ENCODE measurements around the gene MARVELD3. TPM values are rescaled to one million over a fixed set of nuclear protein-coding genes. Genes with fewer than 3 reads are reported as not detected.

MARVELD3 gene
- total and polyA plus RNA-seq, 9 of the 15 experiments (the other 6 are each of a cell fraction or from before 2014, with no cell fraction given), result 0.03 to 0.07 (median 0.07) TPM; not detected in 6

GRCh38 chr16:71645450-71645849, 19.5 kb downstream of the MARVELD3 start:
- in situ Hi-C loops (cut with MboI) (no loop called here), intact Hi-C loops (cut with micrococcal nuclease) (loop anchor here (10.0 kb wide), 1 partner anchor 99 kb away; no protein-coding TSS in a partner anchor)
- H3K9me3 ChIP-seq (replicated peaks; ENCODE audit: control insufficient read depth, insufficient read depth, low read depth, low read length), result no peaks in the 10 kb centered on the region
- no peaks in the 10 kb centered on the region for H3K79me2 ChIP-seq (ENCODE audit: control insufficient read depth, insufficient read depth, low read length)
- ATAC-seq (peak; percentile 94), DNase-seq (ENCODE audit: extremely low read depth in 1 of 4, low spot score in 3 of 4) (peak; percentile 19 to 60 (median 34)), FAIRE-seq (peak; percentile 92)
- H3K4me2 ChIP-seq (ENCODE audit: insufficient read depth, low read length), result no peak overlapping the region
- TF ChIP-seq ESRRA (IDR thresholded peaks at IDR 0.05; ENCODE audit: borderline replicate concordance, low read depth) (no peak), MEF2D (tag; conservative IDR thresholded peaks at IDR 0.05; ENCODE audit: low read depth) (no peak), STAT5B (CRISPR knock-in tag; IDR thresholded peaks at IDR 0.05) (no peak), CHCHD3 (CRISPR knock-in tag; IDR thresholded peaks at IDR 0.05) (no peak), FUS (optimal IDR thresholded peaks at IDR 0.05; ENCODE audit: low read depth, low read length) (no peak), PCBP2 (IDR thresholded peaks at IDR 0.05; ENCODE audit: low read depth, low read length, poor library complexity, severe bottlenecking) (no peak), RAD21 (CRISPR knock-in tag; conservative IDR thresholded peaks at IDR 0.05 in 1 of 2, IDR thresholded peaks at IDR 0.05 in 1 of 2) (peak in 1 of 2 experiments; percentile 49; a peak in 2 of 4 replicates), SMARCA5 (IDR thresholded peaks at IDR 0.05) (no peak), JUND (IDR thresholded peaks at IDR 0.05; ENCODE audit: borderline replicate concordance, low read depth, low read length) (no peak), JUND (tag; IDR thresholded peaks at IDR 0.05; ENCODE audit: borderline replicate concordance, low read depth, low read length) (0 out of 3 replicates have a peak, but pooled peaks have one; percentile 16), CREM (IDR thresholded peaks at IDR 0.05; ENCODE audit: low read depth) (0 out of 2 replicates have a peak, but pooled peaks have one; percentile 12), CTCF (IDR thresholded peaks at IDR 0.05 in 2 of 3, conservative IDR thresholded peaks at IDR 0.05 in 1 of 3; ENCODE audit: insufficient read depth in 2 of 3, low read depth in 1 of 3, low read length in 3 of 3) (peak; percentile 63 to 79 (median 65)), SMC3 (conservative IDR thresholded peaks at IDR 0.05; ENCODE audit: insufficient read depth, low read depth, low read length) (0 out of 2 replicates have a peak, but pooled peaks have one; percentile 15)
- no peaks in the 10 kb centered on the region for H3K4me1 ChIP-seq (replicated peaks in 1 of 2; ENCODE audit: control insufficient read depth in 2 of 2, insufficient read depth in 2 of 2, low read length in 2 of 2)
- no peaks in the 10 kb centered on the region for H4K20me1 ChIP-seq (replicated peaks; ENCODE audit: control insufficient read depth, insufficient read depth, low read length)
- 47% methylated on average over 4 of the region's 4 CpGs for WGBS (ENCODE audit: insufficient coverage, low coverage, missing lambda C conversion rate)
- peaks cover 0 to 4% of the 10 kb centered on the region in 2 experiments; a peak in 2 of 5 replicates for H3K27me3 ChIP-seq (ENCODE audit: control insufficient read depth in 2 of 2, insufficient read depth in 2 of 2, low read length in 2 of 2)
- ChIA-PET POLR2A (no interaction called here), CTCF (ENCODE audit: low intra/inter-chr PET ratio) (no interaction called here)
- H3K27ac ChIP-seq (ENCODE audit: extremely low read depth, low read depth, low read length), result no peak overlapping the region
- H2AFZ ChIP-seq (ENCODE audit: low read depth, low read length), result no peak overlapping the region
- H3K4me3 ChIP-seq, result no peak overlapping the region
- H3K36me3 ChIP-seq (ENCODE audit: control insufficient read depth, insufficient read depth, low read length), result peaks cover 8% of the 10 kb centered on the region
- no peaks in the 10 kb centered on the region for H3K9me1 ChIP-seq (ENCODE audit: control insufficient read depth, insufficient read depth, low read length)
- BruUV-seq (replicated peaks), result no TSS peak
- H3K9ac ChIP-seq (ENCODE audit: insufficient read depth in 1 of 2, low read depth in 2 of 2, low read length in 2 of 2), result no peak overlapping the region
